OCI-LY7 (cell line): ENCODE measurements around the gene MACO1. TPM values are rescaled to one million over a fixed set of nuclear protein-coding genes. Genes with fewer than 3 reads are reported as not detected.

Experiments
- BruUV-seq: library from RNA; stranded (reverse); fragments of 400-500 nt; replicated peaks from 2 replicates; lab custom pipeline; 2021; lab: Mats Ljungman, UMichigan
- CTCF ChIA-PET: fragments of 300-600 bp; sonication (Branson Sonifier 250); formaldehyde crosslinking; loops from one replicate; lab custom pipeline; 2022; ENCODE audit warnings: antibody characterized with exemption; ENCODE audit not compliant: unreplicated experiment; lab: Charles Lee
- POLR2A ChIA-PET: fragments of 300-600 bp; sonication (Branson Sonifier 250); formaldehyde crosslinking; loops from one replicate; lab custom pipeline; 2022; ENCODE audit warnings: antibody characterized with exemption; lab: Charles Lee
- DNase-seq: peaks from one replicate; pipeline ENCODE4 v3.0.0-alpha.2; 2015; ENCODE audit warnings: low spot score
- H2AFZ ChIP-seq: fragments of 200-600 bp; sonication (generic), shearing (Covaris generic); 2 replicates; pipeline ENCODE4 v1.6.1; 2014; ENCODE audit warnings: mild to moderate bottlenecking, antibody characterized with exemption, low read length, moderate library complexity
- H3K27ac ChIP-seq: fragments of 200-600 bp; sonication (generic); 2 replicates; pipeline ENCODE4 v1.5.1; 2014; ENCODE audit warnings: mixed run types, low read depth, mild to moderate bottlenecking, moderate library complexity, low read length, inconsistent platforms; ENCODE audit not compliant: poor library complexity, severe bottlenecking
- H3K36me3 ChIP-seq: fragments of 200-600 bp; sonication (generic); 2 replicates; pipeline ENCODE4 v1.6.1; 2014; ENCODE audit warnings: mild to moderate bottlenecking, antibody characterized with exemption, low read length, moderate library complexity, mixed read lengths; ENCODE audit not compliant: insufficient read depth
- H3K4me1 ChIP-seq: fragments of 200-600 bp; sonication (generic); 2 replicates; pipeline ENCODE4 v1.5.1; 2014; ENCODE audit warnings: mild to moderate bottlenecking, low read length; ENCODE audit not compliant: insufficient read depth, poor library complexity, severe bottlenecking
- H3K4me2 ChIP-seq: fragments of 200-600 bp; sonication (generic); 2 replicates; pipeline ENCODE4 v1.6.1; 2014; ENCODE audit warnings: mild to moderate bottlenecking, low read length
- H3K4me3 ChIP-seq: fragments of 200-600 bp; sonication (generic); 2 replicates; pipeline ENCODE4 v1.5.1; 2014; ENCODE audit warnings: mild to moderate bottlenecking, low read depth, low read length; ENCODE audit not compliant: poor library complexity, severe bottlenecking
- H3K79me2 ChIP-seq: fragments of 200-600 bp; sonication (generic); 2 replicates; pipeline ENCODE4 v1.6.1; 2016; ENCODE audit warnings: low read depth, mild to moderate bottlenecking, low read length, moderate library complexity, mixed read lengths; ENCODE audit not compliant: insufficient read depth
- H3K9me2 ChIP-seq: fragments of 200-600 bp; sonication (generic); 2 replicates; pipeline ENCODE4 v1.6.1; 2016; ENCODE audit warnings: mild to moderate bottlenecking, low read length, mixed read lengths; ENCODE audit not compliant: insufficient read depth
- H3K9me3 ChIP-seq: fragments of 200-600 bp; sonication (generic); 2 replicates; pipeline ENCODE4 v1.6.1; 2014; ENCODE audit warnings: mild to moderate bottlenecking, mixed run types, low read length, mixed read lengths
- H4K20me1 ChIP-seq: fragments of 200-600 bp; sonication (generic); 2 replicates; pipeline ENCODE4 v1.6.1; 2014; ENCODE audit warnings: mild to moderate bottlenecking, antibody characterized with exemption, low read length, moderate library complexity, mixed read lengths; ENCODE audit not compliant: insufficient read depth
- EZH2phosphoT487 ChIP-seq: fragments of 200-600 bp; sonication (generic); IDR thresholded peaks from 2 replicates; pipeline ENCODE4 v1.6.1; 2018; ENCODE audit warnings: low read depth, borderline replicate concordance, mild to moderate bottlenecking, mixed run types, antibody characterized with exemption, low read length, moderate library complexity, mixed read lengths
- intact Hi-C: fragments of 100-400 bp; cut with micrococcal nuclease; formaldehyde crosslinking; loops from one replicate; pipeline ENCODE4 v1.10.0; 2022; ENCODE audit not compliant: unreplicated experiment
- total RNA-seq, 2 experiments: library from RNA; depleted of rRNA in 1 of 2; stranded (reverse); fragments of >200 nt in 1 of 2; shearing (Covaris generic) in 1 of 2; gene quantifications; 2 replicates each; pipeline ENCODE4 v1.2.3, GENCODE V29; 2014 to 2022
- TF ChIP-seq, protein P1 (sequence below): fragments of 200-600 bp; sonication (generic); conservative IDR thresholded peaks from 2 replicates; pipeline ENCODE4 v1.5.1; 2014; ENCODE audit warnings: mild to moderate bottlenecking, antibody characterized with exemption, low read length, moderate library complexity, mixed read lengths

Gene MACO1
- total RNA-seq, 2 experiments from 2014 or later: 11.8 to 18.6 TPM

DNA sequence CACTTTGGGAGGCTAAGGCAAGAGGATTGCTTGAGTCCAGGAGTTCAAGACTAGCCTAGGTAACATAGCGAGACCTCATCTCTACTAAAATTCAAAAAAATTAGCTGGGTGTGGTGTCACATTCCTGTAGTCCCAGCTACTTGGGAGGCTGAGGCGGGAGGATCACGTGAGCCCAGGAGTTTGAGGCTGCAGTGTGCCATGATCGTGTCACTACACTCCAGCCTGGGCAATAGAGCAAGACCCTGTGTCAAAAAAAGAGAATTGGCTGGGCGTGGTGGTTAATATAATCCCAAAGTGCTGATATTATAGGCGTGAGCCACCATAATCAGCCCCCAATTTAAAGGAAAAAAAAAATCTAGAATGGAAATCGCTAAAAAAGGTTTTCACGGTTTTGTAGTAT, 7.0 kb downstream of the MACO1 start:
- no peaks in the 10 kb centered on the region for H3K9me2 ChIP-seq
- H4K20me1 ChIP-seq: peaks cover 15% of the 10 kb centered on the region
- intact Hi-C loops: loop anchor here (10.0 kb wide), 1 partner anchor 693 kb away; the partner anchor contains the start of gene CLIC4
- no peak overlapping the region for H3K4me2 ChIP-seq
- BruUV-seq: no TSS peak
- no peaks in the 10 kb centered on the region for H3K9me3 ChIP-seq
- POLR2A ChIA-PET: interaction anchor here (0.6 kb wide), 2 partner anchors 128 to 551 kb away, joined by 4 read pairs; no protein-coding TSS in a partner anchor
- CTCF ChIA-PET: interaction anchor here (0.9 kb wide), 1 partner anchor 9 kb away, joined by 4 read pairs; no protein-coding TSS in a partner anchor
- DNase-seq: no peak
- peaks cover 40% of the 10 kb centered on the region for H3K4me1 ChIP-seq
- no peak for TF ChIP-seq EZH2phosphoT487
- TF ChIP-seq, protein P1, sequence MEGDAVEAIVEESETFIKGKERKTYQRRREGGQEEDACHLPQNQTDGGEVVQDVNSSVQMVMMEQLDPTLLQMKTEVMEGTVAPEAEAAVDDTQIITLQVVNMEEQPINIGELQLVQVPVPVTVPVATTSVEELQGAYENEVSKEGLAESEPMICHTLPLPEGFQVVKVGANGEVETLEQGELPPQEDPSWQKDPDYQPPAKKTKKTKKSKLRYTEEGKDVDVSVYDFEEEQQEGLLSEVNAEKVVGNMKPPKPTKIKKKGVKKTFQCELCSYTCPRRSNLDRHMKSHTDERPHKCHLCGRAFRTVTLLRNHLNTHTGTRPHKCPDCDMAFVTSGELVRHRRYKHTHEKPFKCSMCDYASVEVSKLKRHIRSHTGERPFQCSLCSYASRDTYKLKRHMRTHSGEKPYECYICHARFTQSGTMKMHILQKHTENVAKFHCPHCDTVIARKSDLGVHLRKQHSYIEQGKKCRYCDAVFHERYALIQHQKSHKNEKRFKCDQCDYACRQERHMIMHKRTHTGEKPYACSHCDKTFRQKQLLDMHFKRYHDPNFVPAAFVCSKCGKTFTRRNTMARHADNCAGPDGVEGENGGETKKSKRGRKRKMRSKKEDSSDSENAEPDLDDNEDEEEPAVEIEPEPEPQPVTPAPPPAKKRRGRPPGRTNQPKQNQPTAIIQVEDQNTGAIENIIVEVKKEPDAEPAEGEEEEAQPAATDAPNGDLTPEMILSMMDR: no peak
- peaks cover 14% of the 10 kb centered on the region; the same call in 1 of the 2 replicates for H3K36me3 ChIP-seq
- no peak overlapping the region for H3K4me3 ChIP-seq
- no peak overlapping the region for H3K27ac ChIP-seq
- no peak overlapping the region for H2AFZ ChIP-seq
- peaks cover 66% of the 10 kb centered on the region for H3K79me2 ChIP-seq

DNA sequence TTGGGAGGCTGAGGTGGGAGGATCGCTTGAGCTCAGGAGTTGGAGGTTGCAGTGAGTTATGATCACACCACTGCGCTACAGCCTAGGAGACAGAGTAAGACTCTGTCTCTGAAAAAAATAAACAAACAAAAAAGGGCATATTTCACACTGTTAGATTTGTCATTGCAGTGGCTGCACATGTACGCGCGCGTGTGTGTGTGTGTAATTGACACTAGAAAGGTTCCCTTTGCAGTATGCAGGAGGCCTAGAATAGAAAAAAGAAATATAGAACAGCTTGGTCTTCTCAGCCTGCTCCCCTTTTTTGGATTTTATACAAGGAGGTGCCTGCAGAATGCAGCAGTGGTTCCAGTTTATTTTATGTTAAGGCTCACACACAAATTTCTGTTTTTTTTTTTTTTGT, 8.6 kb downstream of the MACO1 start:
- ChIA-PET CTCF (interaction anchor here (0.6 kb wide), 1 partner anchor 288 kb away, joined by 4 read pairs; no protein-coding TSS in a partner anchor), POLR2A (interaction anchor here (0.7 kb wide), 2 partner anchors 96 to 298 kb away, joined by 3 to 4 read pairs; no protein-coding TSS in a partner anchor)
- Histone ChIP-seq H2AFZ (no peak overlapping the region), H3K36me3 (peaks cover 14% of the 10 kb centered on the region; the same call in 1 of the 2 replicates), H3K9me3 (no peaks in the 10 kb centered on the region), H3K4me1 (peaks cover 24% of the 10 kb centered on the region), H3K79me2 (peaks cover 56% of the 10 kb centered on the region), H3K4me2 (no peak overlapping the region), H3K4me3 (no peak overlapping the region), H3K9me2 (no peaks in the 10 kb centered on the region), H4K20me1 (peaks cover 16% of the 10 kb centered on the region), H3K27ac (no peak overlapping the region)
- no TSS peak for BruUV-seq
- no peak for TF ChIP-seq EZH2phosphoT487
- TF ChIP-seq, protein P1: no peak
- DNase-seq: no peak
- intact Hi-C loops: loop anchor here (10.0 kb wide), 1 partner anchor 694 kb away; the partner anchor contains the start of gene CLIC4

DNA sequence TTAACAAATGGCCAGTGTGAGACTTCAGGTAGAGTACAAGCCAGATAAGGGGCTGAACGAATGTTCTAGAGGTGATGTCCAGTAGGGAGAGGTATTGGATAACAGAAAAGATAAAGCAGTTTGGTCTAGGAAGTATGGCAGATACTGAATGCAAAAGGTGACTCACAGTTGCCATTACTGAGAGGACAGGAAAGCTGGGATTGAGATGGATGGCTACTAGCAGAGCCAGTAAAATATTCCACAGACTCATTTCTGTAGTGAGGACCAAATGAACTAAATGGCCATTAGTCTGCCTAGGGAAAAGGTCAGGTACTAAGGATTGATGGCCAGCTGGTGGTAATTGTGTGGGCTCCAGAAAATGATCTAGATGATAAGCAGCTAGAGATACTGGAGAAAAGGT, 11.5 kb downstream of the MACO1 start:
- TF ChIP-seq, protein P1: no peak
- TF ChIP-seq EZH2phosphoT487: no peak
- DNase-seq: no peak
- BruUV-seq: no TSS peak
- H3K9me2 ChIP-seq: no peaks in the 10 kb centered on the region
- H2AFZ ChIP-seq: no peak overlapping the region
- no peak overlapping the region for H3K27ac ChIP-seq
- peaks cover 8% of the 10 kb centered on the region for H3K4me1 ChIP-seq
- no peak overlapping the region for H3K4me3 ChIP-seq
- H3K4me2 ChIP-seq: no peak overlapping the region
- peaks cover 12% of the 10 kb centered on the region; the same call in 1 of the 2 replicates for H4K20me1 ChIP-seq
- peaks cover 14% of the 10 kb centered on the region; the same call in 1 of the 2 replicates for H3K36me3 ChIP-seq
- peaks cover 38% of the 10 kb centered on the region; the same call in 1 of the 2 replicates for H3K79me2 ChIP-seq
- POLR2A ChIA-PET: interaction anchor here (0.6 to 1.5 kb wide), 3 partner anchors 10 to 225 kb away, joined by 3 to 5 read pairs (median 4); no protein-coding TSS in a partner anchor
- intact Hi-C loops: no loop called here
- CTCF ChIA-PET: no interaction called here
- H3K9me3 ChIP-seq: no peaks in the 10 kb centered on the region
